ENCODE measurements around the gene PNMA6E.

PNMA6E gene

DNA sequence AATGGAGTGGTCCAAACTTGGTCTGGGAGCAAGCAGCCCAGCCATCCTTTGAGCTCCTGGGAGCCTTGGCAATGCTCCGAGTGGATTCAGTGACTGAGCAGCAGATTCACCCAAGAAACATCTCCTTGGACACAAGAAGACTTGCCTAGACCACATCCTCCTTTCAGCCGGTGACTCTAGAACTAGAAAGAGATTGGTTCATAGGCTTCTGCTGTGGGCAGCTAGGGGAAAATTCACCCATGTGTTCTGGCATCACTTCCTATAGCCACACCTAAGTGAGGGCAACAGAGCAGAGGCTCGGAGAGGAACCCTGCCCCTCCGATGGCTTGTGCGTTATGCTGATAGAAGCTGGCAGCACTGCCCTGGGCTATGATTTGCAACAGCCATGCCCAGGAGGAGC is 51.2 kb downstream of the PNMA6E start:
- no peak for DNase-seq

DNA sequence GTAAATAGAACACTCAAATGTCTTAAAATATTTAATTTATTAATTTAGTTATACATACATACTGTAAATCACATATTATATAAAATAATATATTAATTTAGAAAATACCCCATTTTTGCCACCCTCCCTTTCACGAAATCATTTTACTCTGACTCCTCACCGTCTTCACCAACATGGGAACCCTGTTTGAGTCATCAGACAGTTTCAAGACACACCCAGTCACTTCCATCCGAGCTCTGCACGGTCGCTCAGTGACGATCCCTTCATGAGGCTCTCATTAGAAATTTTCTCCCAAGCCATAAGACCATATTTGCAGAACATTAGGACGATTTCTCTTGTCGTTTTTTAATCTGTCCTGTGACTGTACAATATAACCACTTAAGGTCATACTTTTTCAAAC is 52.7 kb downstream of the PNMA6E start:
- no peak for DNase-seq

DNA sequence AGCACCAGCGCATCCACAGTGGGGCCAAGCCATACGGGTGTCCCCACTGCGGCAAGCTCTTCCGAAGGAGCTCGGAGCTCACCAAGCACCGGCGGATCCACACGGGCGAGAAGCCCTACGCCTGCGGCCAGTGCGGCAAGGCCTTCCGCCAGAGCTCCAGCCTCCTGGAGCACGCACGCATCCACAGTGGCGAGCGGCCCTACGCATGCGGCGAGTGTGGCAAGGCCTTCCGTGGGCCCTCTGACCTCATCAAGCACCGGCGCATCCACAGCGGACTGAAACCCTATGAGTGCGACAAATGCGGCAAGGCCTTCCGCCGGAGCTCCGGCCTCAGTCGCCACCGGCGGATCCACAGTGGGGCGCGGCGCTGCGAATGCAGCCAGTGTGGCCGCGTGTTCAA is 53.6 kb downstream of the PNMA6E start:
- DNase-seq: no peak
